Uterus (tissue), 2 donors: ENCODE results near the gene VSTM4.

Experiments used
- CTCF ChIP-seq, 4 experiments: fragments of 200-600 bp in 2 of 4; fragments of 450-650 bp in 2 of 4; sonication (generic) in 2 of 4; IDR thresholded peaks; one replicate each; pipeline ENCODE4 v1.5.1; 2016 to 2019; ENCODE audit warnings: antibody characterized with exemption in 4 of 4, mild to moderate bottlenecking in 2 of 4, moderate library complexity in 1 of 4
- POLR2A ChIP-seq, 2 donors: fragments of 450-650 bp; IDR thresholded peaks; one replicate each; pipeline ENCODE4 v1.6.1; 2016; ENCODE audit warnings: antibody characterized with exemption in 2 of 2, mild to moderate bottlenecking in 1 of 2, moderate library complexity in 1 of 2

DNA sequence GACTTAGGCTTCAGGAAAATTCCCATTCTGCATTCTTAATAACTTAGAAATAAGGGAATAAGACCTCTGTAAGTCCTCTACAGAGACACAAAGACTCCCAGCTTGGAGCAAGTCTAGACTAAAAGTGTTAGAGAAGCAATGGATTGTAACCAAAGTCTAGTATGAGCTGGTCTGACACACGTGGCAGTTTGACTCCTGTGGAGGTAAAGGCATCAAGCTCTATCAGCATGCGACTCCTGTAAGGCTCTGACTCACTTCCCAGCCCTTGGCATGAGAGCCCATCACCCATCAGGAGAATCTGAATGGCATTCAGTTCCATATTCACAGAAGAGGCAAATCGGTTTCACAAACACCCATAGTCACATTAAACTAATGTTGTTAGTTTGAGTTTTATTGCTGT is 4.4 kb upstream of the VSTM4 start:
- TF ChIP-seq CTCF (IDR thresholded peaks at IDR 0.05) (no peak), POLR2A (IDR thresholded peaks at IDR 0.05) (no peak)
